Upper lobe of left lung (tissue), 4 donors: ENCODE results near the gene B3GALT5.

Experiments used
- CTCF ChIP-seq, 6 experiments: fragments of 450-650 bp in 4 of 6; fragments of 200-600 bp in 2 of 6; sonication (generic) in 2 of 6; IDR thresholded peaks; one replicate each; pipeline ENCODE4 v1.5.1; 2016 to 2019; ENCODE audit warnings: antibody characterized with exemption in 6 of 6
- POLR2A ChIP-seq, 4 donors: fragments of 450-650 bp; IDR thresholded peaks; one replicate each; pipeline ENCODE4 v1.5.1; 2016 to 2017; ENCODE audit warnings: antibody characterized with exemption in 4 of 4, mild to moderate bottlenecking in 2 of 4

GRCh38 chr21:39707316-39707715 lies 94.6 kb downstream of the B3GALT5 start:
- TF ChIP-seq POLR2A (IDR thresholded peaks at IDR 0.05) (no peak), CTCF (IDR thresholded peaks at IDR 0.05) (no peak)
